OCI-LY1 (cell line): ENCODE data around the gene JOSD1.

Experiments used
- H2AFZ ChIP-seq: fragments of 200-600 bp; sonication (generic), shearing (Covaris generic); 2 replicates; pipeline ENCODE4 v1.6.0; 2014; ENCODE audit warnings: antibody characterized with exemption, mild to moderate bottlenecking, low read length
- H3F3A ChIP-seq: fragments of 200-600 bp; sonication (generic), shearing (Covaris generic); 2 replicates; pipeline ENCODE4 v1.6.0; 2014; ENCODE audit warnings: mild to moderate bottlenecking, antibody characterized with exemption, low read length, moderate library complexity; ENCODE audit not compliant: insufficient read depth
- H3K27ac ChIP-seq: fragments of 200-600 bp; sonication (generic); 2 replicates; pipeline ENCODE4 v1.5.1; 2014; ENCODE audit warnings: low read length, mixed run types, mild to moderate bottlenecking, low read depth; ENCODE audit not compliant: poor library complexity, severe bottlenecking
- H3K27me3 ChIP-seq: fragments of 200-600 bp; sonication (generic); 2 replicates; pipeline ENCODE4 v1.6.0; 2014; ENCODE audit warnings: antibody characterized with exemption, mild to moderate bottlenecking, low read length, moderate library complexity; ENCODE audit not compliant: insufficient read depth
- H3K36me3 ChIP-seq: fragments of 200-600 bp; sonication (generic); 2 replicates; pipeline ENCODE4 v1.6.1; 2014; ENCODE audit warnings: mild to moderate bottlenecking, antibody characterized with exemption, low read length, moderate library complexity, mixed read lengths; ENCODE audit not compliant: insufficient read depth
- H3K4me1 ChIP-seq: fragments of 200-600 bp; sonication (generic); 2 replicates; pipeline ENCODE4 v1.5.1; 2014; ENCODE audit warnings: mild to moderate bottlenecking, low read length, moderate library complexity; ENCODE audit not compliant: insufficient read depth, severe bottlenecking
- H3K4me2 ChIP-seq: fragments of 200-600 bp; sonication (generic), shearing (Covaris generic); 2 replicates; pipeline ENCODE4 v1.6.1; 2014; ENCODE audit warnings: low read length
- H3K4me3 ChIP-seq: fragments of 200-600 bp; sonication (generic); 2 replicates; pipeline ENCODE4 v1.5.1; 2014; ENCODE audit warnings: low read length, low read depth, mild to moderate bottlenecking, mixed read lengths; ENCODE audit not compliant: poor library complexity, severe bottlenecking
- H3K79me2 ChIP-seq: fragments of 200-600 bp; shearing (Covaris generic); 2 replicates; pipeline ENCODE4 v1.6.1; 2016; ENCODE audit warnings: mixed run types, low read length, mixed read lengths; ENCODE audit not compliant: insufficient read depth
- H3K9ac ChIP-seq: fragments of 200-600 bp; sonication (generic), shearing (Covaris generic); 2 replicates; pipeline ENCODE4 v1.6.1; 2014; ENCODE audit warnings: mild to moderate bottlenecking, low read length, mixed read lengths
- H3K9me2 ChIP-seq: fragments of 200-600 bp; sonication (generic), shearing (Covaris generic); 2 replicates; pipeline ENCODE4 v1.6.1; 2014; ENCODE audit warnings: low read depth, mild to moderate bottlenecking, low read length, mixed read lengths
- H3K9me3 ChIP-seq: fragments of 200-600 bp; shearing (Covaris generic); 2 replicates; pipeline ENCODE4 v1.6.1; 2014; ENCODE audit warnings: low read length, mixed read lengths
- H4K20me1 ChIP-seq: fragments of 200-600 bp; sonication (generic), shearing (Covaris generic); 2 replicates; pipeline ENCODE4 v1.6.0; 2016; ENCODE audit warnings: mild to moderate bottlenecking, low read length; ENCODE audit not compliant: insufficient read depth
- EZH2 ChIP-seq: fragments of 200-600 bp; sonication (generic), shearing (Covaris generic); IDR thresholded peaks from 2 replicates; pipeline ENCODE4 v1.8.0; 2017; ENCODE audit warnings: borderline replicate concordance, mixed run types, mild to moderate bottlenecking, antibody characterized with exemption, low read length, moderate library complexity, mixed read lengths
- TF ChIP-seq, protein P1 (sequence below): fragments of 200-600 bp; sonication (generic), shearing (Covaris generic); IDR thresholded peaks from 2 replicates; pipeline ENCODE4 v1.5.1; 2017; ENCODE audit warnings: mild to moderate bottlenecking, antibody characterized with exemption, low read length, moderate library complexity, mixed read lengths

JOSD1 gene

DNA sequence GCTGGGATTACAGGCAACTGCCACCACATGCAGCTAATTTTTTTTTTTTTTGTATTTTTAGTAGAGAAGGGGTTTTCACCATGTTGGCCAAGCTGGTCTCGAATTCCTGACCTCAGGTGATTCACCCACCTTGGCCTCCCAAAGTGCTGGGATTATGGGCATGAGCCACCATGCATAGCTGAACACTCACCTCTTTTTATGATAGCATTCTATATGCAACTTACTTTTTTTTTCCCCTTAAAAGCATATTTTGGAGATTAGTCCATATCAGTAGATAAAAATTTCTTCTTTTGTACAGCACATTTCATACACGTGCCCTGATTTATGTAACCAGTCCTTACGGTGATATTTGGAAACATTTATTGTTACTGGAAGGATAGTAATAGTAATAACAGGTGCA is 19.6 kb upstream of the JOSD1 start:
- no peaks in the 10 kb centered on the region for H3F3A ChIP-seq
- H3K9me3 ChIP-seq, result no peaks in the 10 kb centered on the region
- peaks cover 71% of the 10 kb centered on the region for H3K36me3 ChIP-seq
- H2AFZ ChIP-seq, result no peak overlapping the region
- no peaks in the 10 kb centered on the region for H4K20me1 ChIP-seq
- no peak overlapping the region for H3K4me3 ChIP-seq
- no peak overlapping the region for H3K9ac ChIP-seq
- H3K27me3 ChIP-seq, result no peaks in the 10 kb centered on the region
- H3K27ac ChIP-seq, result no peak overlapping the region
- TF ChIP-seq, protein P1, sequence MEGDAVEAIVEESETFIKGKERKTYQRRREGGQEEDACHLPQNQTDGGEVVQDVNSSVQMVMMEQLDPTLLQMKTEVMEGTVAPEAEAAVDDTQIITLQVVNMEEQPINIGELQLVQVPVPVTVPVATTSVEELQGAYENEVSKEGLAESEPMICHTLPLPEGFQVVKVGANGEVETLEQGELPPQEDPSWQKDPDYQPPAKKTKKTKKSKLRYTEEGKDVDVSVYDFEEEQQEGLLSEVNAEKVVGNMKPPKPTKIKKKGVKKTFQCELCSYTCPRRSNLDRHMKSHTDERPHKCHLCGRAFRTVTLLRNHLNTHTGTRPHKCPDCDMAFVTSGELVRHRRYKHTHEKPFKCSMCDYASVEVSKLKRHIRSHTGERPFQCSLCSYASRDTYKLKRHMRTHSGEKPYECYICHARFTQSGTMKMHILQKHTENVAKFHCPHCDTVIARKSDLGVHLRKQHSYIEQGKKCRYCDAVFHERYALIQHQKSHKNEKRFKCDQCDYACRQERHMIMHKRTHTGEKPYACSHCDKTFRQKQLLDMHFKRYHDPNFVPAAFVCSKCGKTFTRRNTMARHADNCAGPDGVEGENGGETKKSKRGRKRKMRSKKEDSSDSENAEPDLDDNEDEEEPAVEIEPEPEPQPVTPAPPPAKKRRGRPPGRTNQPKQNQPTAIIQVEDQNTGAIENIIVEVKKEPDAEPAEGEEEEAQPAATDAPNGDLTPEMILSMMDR, result no peak
- TF ChIP-seq EZH2, result no peak
- no peaks in the 10 kb centered on the region for H3K79me2 ChIP-seq
- H3K9me2 ChIP-seq, result no peaks in the 10 kb centered on the region
- no peaks in the 10 kb centered on the region for H3K4me1 ChIP-seq
- no peak overlapping the region for H3K4me2 ChIP-seq

DNA sequence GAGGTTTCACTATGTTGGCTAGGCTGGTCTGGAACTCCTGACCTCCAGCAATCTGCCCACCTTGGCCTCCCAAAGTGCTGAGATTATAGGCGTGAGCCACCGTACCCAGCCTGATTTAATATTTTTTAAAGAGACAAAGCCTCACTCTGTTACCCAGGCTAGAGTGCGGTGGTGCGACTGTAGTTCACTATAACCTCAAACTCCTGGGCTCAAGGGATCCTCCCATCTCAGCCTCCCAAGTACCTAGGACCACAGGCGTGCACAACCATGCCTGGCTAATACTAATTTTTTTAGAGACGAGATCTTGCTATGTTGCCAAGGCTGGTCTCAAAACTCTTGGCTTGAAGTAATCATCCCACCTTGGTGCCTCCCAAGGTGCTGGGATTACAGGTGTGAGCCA is 18.5 kb upstream of the JOSD1 start:
- Histone ChIP-seq H3K36me3 (peaks cover 70% of the 10 kb centered on the region), H3K4me2 (no peak overlapping the region), H3K9ac (no peak overlapping the region)

DNA sequence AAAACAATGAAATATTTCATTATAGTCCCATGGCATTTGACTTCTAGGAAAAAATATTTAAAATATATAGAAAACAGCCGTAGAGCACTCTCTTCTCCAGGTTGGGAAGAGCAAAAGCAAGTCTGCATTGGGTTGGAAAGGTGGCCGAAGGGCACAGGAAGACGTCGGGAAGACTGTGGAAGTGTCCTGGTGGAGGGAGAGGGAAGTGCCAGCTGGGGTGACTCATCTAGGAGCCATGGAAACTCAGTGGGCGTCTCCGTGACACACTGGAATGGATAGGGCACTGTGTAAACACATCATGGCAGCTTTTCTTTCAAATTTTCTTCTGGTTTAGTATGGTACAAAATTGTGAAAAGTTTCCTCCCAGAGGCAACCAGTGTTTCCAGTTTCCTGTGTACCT is 17.7 kb upstream of the JOSD1 start:
- Histone ChIP-seq H3F3A (no peaks in the 10 kb centered on the region), H3K27ac (no peak overlapping the region), H3K9me2 (no peaks in the 10 kb centered on the region), H4K20me1 (no peaks in the 10 kb centered on the region), H3K79me2 (peaks cover 9% of the 10 kb centered on the region), H3K9me3 (no peaks in the 10 kb centered on the region), H3K36me3 (peaks cover 63% of the 10 kb centered on the region), H3K4me3 (no peak overlapping the region), H3K9ac (no peak overlapping the region), H3K4me2 (no peak overlapping the region), H3K4me1 (no peaks in the 10 kb centered on the region), H2AFZ (no peak overlapping the region), H3K27me3 (no peaks in the 10 kb centered on the region)
- TF ChIP-seq, protein P1, result no peak
- TF ChIP-seq EZH2, result no peak

More for the DNA sequence above, 18.5 kb upstream of the JOSD1 start:
- Histone ChIP-seq H4K20me1 (no peaks in the 10 kb centered on the region), H3K4me1 (no peaks in the 10 kb centered on the region), H3K9me2 (no peaks in the 10 kb centered on the region), H3K27ac (no peak overlapping the region), H3K9me3 (no peaks in the 10 kb centered on the region), H2AFZ (no peak overlapping the region), H3K4me3 (no peak overlapping the region), H3F3A (no peaks in the 10 kb centered on the region), H3K27me3 (no peaks in the 10 kb centered on the region), H3K79me2 (peaks cover 4% of the 10 kb centered on the region; the same call in 1 of the 2 replicates)
- no peak for TF ChIP-seq EZH2
- TF ChIP-seq, protein P1, result no peak
